Measurements from ENCODE around the gene PROZ.

PROZ gene

GRCh38 chr13:113145911-113146598, 12.4 kb upstream of the PROZ start:
- no peak for TF ChIP-seq CTCF (IDR thresholded peaks at IDR 0.05; ENCODE audit: extremely low read depth, missing control alignments)
- no peak for DNase-seq (ENCODE audit: low spot score)

- no peak for DNase-seq (ENCODE audit: low spot score)
Observed at GRCh38 chr13:113146750-113147149, 11.7 kb upstream of the PROZ start.

GRCh38 chr13:113147206-113147605, 11.2 kb upstream of the PROZ start:
- no peak for TF ChIP-seq CTCF (IDR thresholded peaks at IDR 0.05; ENCODE audit: extremely low read depth, missing control alignments)
- no peak for DNase-seq (ENCODE audit: low spot score)

More at GRCh38 chr13:113146750-113147149, 11.7 kb upstream of the PROZ start:
- no peak for TF ChIP-seq CTCF (IDR thresholded peaks at IDR 0.05; ENCODE audit: extremely low read depth, missing control alignments)

GRCh38 chr13:113148407-113148806, 10.0 kb upstream of the PROZ start:
- DNase-seq (ENCODE audit: low spot score): no peak
- TF ChIP-seq CTCF (IDR thresholded peaks at IDR 0.05; ENCODE audit: extremely low read depth, missing control alignments): no peak

GRCh38 chr13:113148940-113149503, 9.4 kb upstream of the PROZ start:
- TF ChIP-seq CTCF (IDR thresholded peaks at IDR 0.05; ENCODE audit: extremely low read depth, missing control alignments): no peak
- DNase-seq (ENCODE audit: low spot score): no peak

GRCh38 chr13:113149711-113150549, 8.5 kb upstream of the PROZ start:
- TF ChIP-seq CTCF (IDR thresholded peaks at IDR 0.05; ENCODE audit: extremely low read depth, missing control alignments): no peak
- no peak for DNase-seq (ENCODE audit: low spot score)
